HEK293 (cell line): ENCODE results near the gene ARHGAP1.

Experiments used
- PRDM1 ChIP-seq: fragments of 450-650 bp; formaldehyde crosslinking; IDR thresholded peaks from 2 replicates; pipeline ENCODE4; 2016; ENCODE audit warnings: missing biosample characterization, missing genetic modification characterization
- SP7 ChIP-seq: fragments of 450-650 bp; formaldehyde crosslinking; IDR thresholded peaks from 2 replicates; pipeline ENCODE4 v1.5.1; 2016; ENCODE audit warnings: missing biosample characterization, missing genetic modification characterization
- ZBTB20 ChIP-seq: fragments of 450-650 bp; formaldehyde crosslinking; IDR thresholded peaks from 2 replicates; pipeline ENCODE4 v1.5.1; 2016; ENCODE audit warnings: missing biosample characterization, missing genetic modification characterization
- ZNF530 ChIP-seq: fragments of 450-650 bp; formaldehyde crosslinking; IDR thresholded peaks from 2 replicates; pipeline ENCODE4 v1.5.1; 2016; ENCODE audit warnings: low read depth, missing biosample characterization, missing genetic modification characterization
- ZNF830 ChIP-seq: fragments of 450-650 bp; IDR thresholded peaks from 2 replicates; pipeline ENCODE4 v1.5.0; 2018; ENCODE audit warnings: missing biosample characterization, missing genetic modification characterization, low read depth, mild to moderate bottlenecking, moderate library complexity
- ZSCAN30 ChIP-seq: fragments of 450-650 bp; IDR thresholded peaks from 2 replicates; pipeline ENCODE4 v1.5.1; 2018; ENCODE audit warnings: missing biosample characterization, mild to moderate bottlenecking, missing genetic modification characterization, moderate library complexity
- TF ChIP-seq, protein P1 (sequence below): fragments of 450-650 bp; formaldehyde crosslinking; IDR thresholded peaks from 2 replicates; pipeline ENCODE4 v1.5.1; 2017; ENCODE audit warnings: missing biosample characterization, missing genetic modification characterization
- TF ChIP-seq, protein P2 (sequence below): fragments of 450-650 bp; formaldehyde crosslinking; IDR thresholded peaks from 2 replicates; pipeline ENCODE4 v1.5.1; 2016; ENCODE audit warnings: missing biosample characterization, missing genetic modification characterization
- TF ChIP-seq, protein P3 (sequence below): fragments of 450-650 bp; formaldehyde crosslinking; IDR thresholded peaks from 2 replicates; pipeline ENCODE4 v1.5.1; 2016; ENCODE audit warnings: missing biosample characterization, missing genetic modification characterization
- TF ChIP-seq, protein P4 (sequence below): fragments of 450-650 bp; formaldehyde crosslinking; IDR thresholded peaks from 2 replicates; pipeline ENCODE4 v1.5.1; 2017; ENCODE audit warnings: missing biosample characterization, missing genetic modification characterization

DNA sequence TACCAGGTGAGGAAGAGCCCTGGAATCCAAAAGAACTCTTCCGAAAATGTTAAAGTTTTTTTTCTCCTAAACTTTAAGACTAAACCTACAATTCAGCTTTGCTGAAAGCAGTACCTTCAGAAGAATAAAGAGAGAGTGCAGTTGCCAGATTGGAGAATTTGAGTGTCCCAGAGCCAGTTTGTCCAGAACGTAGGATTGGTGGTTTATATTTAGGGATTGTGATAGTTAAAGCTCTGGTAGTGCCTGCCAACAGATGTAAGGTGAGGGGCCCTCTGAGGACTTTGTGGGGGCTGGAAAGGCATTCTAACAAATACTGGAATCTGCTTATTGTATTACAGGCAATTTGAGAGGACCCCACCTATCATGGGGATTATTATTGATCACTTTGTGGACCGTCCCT, 43.2 kb downstream of the ARHGAP1 start:
- TF ChIP-seq, protein P1, sequence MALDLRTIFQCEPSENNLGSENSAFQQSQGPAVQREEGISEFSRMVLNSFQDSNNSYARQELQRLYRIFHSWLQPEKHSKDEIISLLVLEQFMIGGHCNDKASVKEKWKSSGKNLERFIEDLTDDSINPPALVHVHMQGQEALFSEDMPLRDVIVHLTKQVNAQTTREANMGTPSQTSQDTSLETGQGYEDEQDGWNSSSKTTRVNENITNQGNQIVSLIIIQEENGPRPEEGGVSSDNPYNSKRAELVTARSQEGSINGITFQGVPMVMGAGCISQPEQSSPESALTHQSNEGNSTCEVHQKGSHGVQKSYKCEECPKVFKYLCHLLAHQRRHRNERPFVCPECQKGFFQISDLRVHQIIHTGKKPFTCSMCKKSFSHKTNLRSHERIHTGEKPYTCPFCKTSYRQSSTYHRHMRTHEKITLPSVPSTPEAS (tag by site-specific recombination): no peak
- no peak for TF ChIP-seq ZNF830
- TF ChIP-seq, protein P2, sequence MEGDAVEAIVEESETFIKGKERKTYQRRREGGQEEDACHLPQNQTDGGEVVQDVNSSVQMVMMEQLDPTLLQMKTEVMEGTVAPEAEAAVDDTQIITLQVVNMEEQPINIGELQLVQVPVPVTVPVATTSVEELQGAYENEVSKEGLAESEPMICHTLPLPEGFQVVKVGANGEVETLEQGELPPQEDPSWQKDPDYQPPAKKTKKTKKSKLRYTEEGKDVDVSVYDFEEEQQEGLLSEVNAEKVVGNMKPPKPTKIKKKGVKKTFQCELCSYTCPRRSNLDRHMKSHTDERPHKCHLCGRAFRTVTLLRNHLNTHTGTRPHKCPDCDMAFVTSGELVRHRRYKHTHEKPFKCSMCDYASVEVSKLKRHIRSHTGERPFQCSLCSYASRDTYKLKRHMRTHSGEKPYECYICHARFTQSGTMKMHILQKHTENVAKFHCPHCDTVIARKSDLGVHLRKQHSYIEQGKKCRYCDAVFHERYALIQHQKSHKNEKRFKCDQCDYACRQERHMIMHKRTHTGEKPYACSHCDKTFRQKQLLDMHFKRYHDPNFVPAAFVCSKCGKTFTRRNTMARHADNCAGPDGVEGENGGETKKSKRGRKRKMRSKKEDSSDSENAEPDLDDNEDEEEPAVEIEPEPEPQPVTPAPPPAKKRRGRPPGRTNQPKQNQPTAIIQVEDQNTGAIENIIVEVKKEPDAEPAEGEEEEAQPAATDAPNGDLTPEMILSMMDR (tag by site-specific recombination): no peak
- no peak for TF ChIP-seq ZSCAN30 (tag by site-specific recombination)
- TF ChIP-seq ZBTB20 (tag by site-specific recombination): no peak
- TF ChIP-seq, protein P3, sequence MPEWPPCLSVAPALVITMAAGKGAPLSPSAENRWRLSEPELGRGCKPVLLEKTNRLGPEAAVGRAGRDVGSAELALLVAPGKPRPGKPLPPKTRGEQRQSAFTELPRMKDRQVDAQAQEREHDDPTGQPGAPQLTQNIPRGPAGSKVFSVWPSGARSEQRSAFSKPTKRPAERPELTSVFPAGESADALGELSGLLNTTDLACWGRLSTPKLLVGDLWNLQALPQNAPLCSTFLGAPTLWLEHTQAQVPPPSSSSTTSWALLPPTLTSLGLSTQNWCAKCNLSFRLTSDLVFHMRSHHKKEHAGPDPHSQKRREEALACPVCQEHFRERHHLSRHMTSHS (tag by site-specific recombination): no peak
- TF ChIP-seq SP7: no peak
- TF ChIP-seq ZNF530: no peak
- TF ChIP-seq PRDM1 (tag by site-specific recombination): no peak
- TF ChIP-seq, protein P4, sequence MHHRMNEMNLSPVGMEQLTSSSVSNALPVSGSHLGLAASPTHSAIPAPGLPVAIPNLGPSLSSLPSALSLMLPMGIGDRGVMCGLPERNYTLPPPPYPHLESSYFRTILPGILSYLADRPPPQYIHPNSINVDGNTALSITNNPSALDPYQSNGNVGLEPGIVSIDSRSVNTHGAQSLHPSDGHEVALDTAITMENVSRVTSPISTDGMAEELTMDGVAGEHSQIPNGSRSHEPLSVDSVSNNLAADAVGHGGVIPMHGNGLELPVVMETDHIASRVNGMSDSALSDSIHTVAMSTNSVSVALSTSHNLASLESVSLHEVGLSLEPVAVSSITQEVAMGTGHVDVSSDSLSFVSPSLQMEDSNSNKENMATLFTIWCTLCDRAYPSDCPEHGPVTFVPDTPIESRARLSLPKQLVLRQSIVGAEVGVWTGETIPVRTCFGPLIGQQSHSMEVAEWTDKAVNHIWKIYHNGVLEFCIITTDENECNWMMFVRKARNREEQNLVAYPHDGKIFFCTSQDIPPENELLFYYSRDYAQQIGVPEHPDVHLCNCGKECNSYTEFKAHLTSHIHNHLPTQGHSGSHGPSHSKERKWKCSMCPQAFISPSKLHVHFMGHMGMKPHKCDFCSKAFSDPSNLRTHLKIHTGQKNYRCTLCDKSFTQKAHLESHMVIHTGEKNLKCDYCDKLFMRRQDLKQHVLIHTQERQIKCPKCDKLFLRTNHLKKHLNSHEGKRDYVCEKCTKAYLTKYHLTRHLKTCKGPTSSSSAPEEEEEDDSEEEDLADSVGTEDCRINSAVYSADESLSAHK: no peak
